Testis (tissue), 3 donors: ENCODE results near the gene NR6A1. TPM values are rescaled to one million over a fixed set of nuclear protein-coding genes. Genes with fewer than 3 reads are reported as not detected.
A peak's percentile ranks its signal among the peaks of the same experiment; 100 is the strongest.

Experiments
- DNase-seq: peaks from one replicate; pipeline ENCODE4 v3.0.0-alpha.2; 2019
- H3K27ac ChIP-seq, 2 donors: fragments of 200-600 bp; sonication (generic); one replicate each; pipeline ENCODE4 v1.5.1; 2019
- H3K27me3 ChIP-seq: fragments of 200-600 bp; sonication (generic); one replicate; pipeline ENCODE4 v1.5.1; 2019
- H3K36me3 ChIP-seq: fragments of 200-600 bp; sonication (generic); one replicate; pipeline ENCODE4 v1.5.1; 2017; ENCODE audit warnings: low read depth; ENCODE audit errors: missing control alignments
- H3K4me1 ChIP-seq: fragments of 200-600 bp; sonication (generic); one replicate; pipeline ENCODE4 v1.5.1; 2019
- H3K4me3 ChIP-seq, 2 donors: fragments of 200-600 bp; sonication (generic); one replicate each; pipeline ENCODE4 v1.5.1; 2017 to 2019
- H3K9me3 ChIP-seq: fragments of 200-600 bp; sonication (generic); one replicate; pipeline ENCODE4 v1.5.1; 2017
- CTCF ChIP-seq, 3 experiments: fragments of 450-650 bp in 2 of 3; fragments of 200-600 bp in 1 of 3; sonication (generic) in 1 of 3; IDR thresholded peaks; one replicate each; pipeline ENCODE4 v1.5.1; 2016 to 2019; ENCODE audit warnings: antibody characterized with exemption in 3 of 3, mild to moderate bottlenecking in 2 of 3, moderate library complexity in 1 of 3
- POLR2A ChIP-seq: fragments of 450-650 bp; IDR thresholded peaks from one replicate; pipeline ENCODE4 v1.6.1; 2017; ENCODE audit warnings: antibody characterized with exemption, mild to moderate bottlenecking, moderate library complexity
- WGBS, 2 donors: methylation state at CpG; one replicate each; pipeline ENCODE4 v1.1.5; 2018; 5-methylcytosine and 5-hydroxymethylcytosine counted together
- intact Hi-C: fragments of 100-400 bp; cut with DNase I; formaldehyde crosslinking; loops from one replicate; pipeline ENCODE4 v1.15.1; 2023; ENCODE audit warnings: low total_unique reads
- polyA plus RNA-seq: library from polyadenylated mRNA; stranded (reverse); fragments of 350-450 nt; fragmentation: Illumina TruSeq; extraction: RNeasy Lipid Tissue Mini Kit (QIAGEN cat#74804); gene quantifications from one replicate; pipeline ENCODE4 v1.2.3, GENCODE V29; 2014; ENCODE audit warnings: low read depth, low replicate concordance; ENCODE audit not compliant: insufficient read depth
- total RNA-seq, 2 donors: library from RNA; depleted of rRNA; stranded (reverse); fragments of >200 nt; gene quantifications; one replicate each; pipeline ENCODE4 v1.2.3, GENCODE V29; 2016

The NR6A1 gene
- total and polyA plus RNA-seq, 3 donors from 2014 or later: 54.6 to 100 (median 92.1) TPM

- intact Hi-C loops: no loop called here
- H3K36me3 ChIP-seq: no peaks in the 10 kb centered on the region
- no peaks in the 10 kb centered on the region for H3K27me3 ChIP-seq
- TF ChIP-seq POLR2A (no peak), CTCF (IDR thresholded peaks at IDR 0.05) (no peak)
- WGBS, 2 donors: 93 to 96% methylated on average over 6 of the region's 6 CpGs
- H3K9me3 ChIP-seq: no peaks in the 10 kb centered on the region
- H3K4me3 ChIP-seq: no peak overlapping the region
- no peak for DNase-seq
- H3K4me1 ChIP-seq: no peaks in the 10 kb centered on the region
- H3K27ac ChIP-seq: no peak overlapping the region
These were observed 99.2 kb downstream of the NR6A1 start for GRCh38 chr9:124671861-124672260.

- DNase-seq: no peak
- H3K4me3 ChIP-seq: no peak overlapping the region
- 96 to 100% methylated on average over 5 of the region's 5 CpGs for WGBS, 2 donors
- no peaks in the 10 kb centered on the region for H3K9me3 ChIP-seq
- peaks cover 6% of the 10 kb centered on the region for H3K4me1 ChIP-seq
- no peaks in the 10 kb centered on the region for H3K36me3 ChIP-seq
- H3K27me3 ChIP-seq: no peaks in the 10 kb centered on the region
- TF ChIP-seq POLR2A (no peak), CTCF (IDR thresholded peaks at IDR 0.05) (no peak)
- intact Hi-C loops: no loop called here
- no peak overlapping the region for H3K27ac ChIP-seq
These were observed 104.5 kb downstream of the NR6A1 start for GRCh38 chr9:124666642-124667041.

GRCh38 chr9:124665391-124666058, 105.6 kb downstream of the NR6A1 start:
- 60 to 78% methylated on average over 5 of the region's 5 CpGs for WGBS, 2 donors

GRCh38 chr9:124664143-124664542, 107.0 kb downstream of the NR6A1 start:
- no peaks in the 10 kb centered on the region for H3K27me3 ChIP-seq
- H3K4me1 ChIP-seq: peaks cover 6% of the 10 kb centered on the region
- TF ChIP-seq POLR2A: no peak
- no peak for TF ChIP-seq CTCF (IDR thresholded peaks at IDR 0.05)
- H3K36me3 ChIP-seq: no peaks in the 10 kb centered on the region
- no peak overlapping the region for H3K4me3 ChIP-seq
- H3K9me3 ChIP-seq: no peaks in the 10 kb centered on the region
- intact Hi-C loops: no loop called here
- 94% methylated on average over 2 of the region's 2 CpGs for WGBS, 2 donors
- no peak for DNase-seq
- no peak overlapping the region for H3K27ac ChIP-seq

More at GRCh38 chr9:124665391-124666058, 105.6 kb downstream of the NR6A1 start:
- H3K27me3 ChIP-seq: no peaks in the 10 kb centered on the region
- H3K4me3 ChIP-seq: no peak overlapping the region
- H3K27ac ChIP-seq: peak overlapping the region in 1 of 2 donors; percentile 25
- intact Hi-C loops: no loop called here
- no peaks in the 10 kb centered on the region for H3K9me3 ChIP-seq
- H3K36me3 ChIP-seq: no peaks in the 10 kb centered on the region
- peaks cover 6% of the 10 kb centered on the region for H3K4me1 ChIP-seq
- TF ChIP-seq CTCF (IDR thresholded peaks at IDR 0.05) (no peak), POLR2A (no peak)
- no peak for DNase-seq
